HepG2 (cell line): ENCODE data around the gene TRAPPC4. TPM values are rescaled to one million over a fixed set of nuclear protein-coding genes. Genes with fewer than 3 reads are reported as not detected.
A peak's percentile ranks its signal among the peaks of the same experiment; 100 is the strongest.

Source experiments
- ATF1 ChIP-seq: IDR thresholded peaks from 2 replicates; pipeline ENCODE4 v1.6.1; 2016; ENCODE audit warnings: mild to moderate bottlenecking, control low read depth
- CREB1 ChIP-seq, 2 experiments: fragments of 450-650 bp in 1 of 2; IDR thresholded peaks; 2 replicates each; pipeline ENCODE4 v1.6.1; 2016 to 2017; ENCODE audit warnings: control low read depth in 1 of 2, mild to moderate bottlenecking in 1 of 2, missing compliant biosample characterization in 1 of 2, missing genetic modification characterization in 1 of 2
- CREB3 ChIP-seq: sonication (generic); formaldehyde crosslinking; IDR thresholded peaks from 2 replicates; pipeline ENCODE4 v1.5.0; 2020; ENCODE audit warnings: missing genetic modification reagents
- E2F1 ChIP-seq: sonication (generic); formaldehyde crosslinking; IDR thresholded peaks from 2 replicates; pipeline ENCODE4 v1.5.0; 2020; ENCODE audit warnings: missing genetic modification reagents
- EP300 ChIP-seq, 3 experiments: sonication (generic) in 1 of 3; formaldehyde crosslinking in 1 of 3; IDR thresholded peaks; 2 replicates each; pipeline versions ENCODE4 v1.5.1 to v1.6.1; 2011 to 2020; ENCODE audit warnings: low read depth in 2 of 3, low read length in 2 of 3, borderline replicate concordance in 1 of 3, improper control_type of control experiment in 1 of 3, mild to moderate bottlenecking in 1 of 3, missing genetic modification reagents in 1 of 3, moderate library complexity in 1 of 3
- FOXM1 ChIP-seq: sonication (generic); formaldehyde crosslinking; IDR thresholded peaks from 2 replicates; pipeline ENCODE4 v1.5.0; 2020; ENCODE audit warnings: missing genetic modification reagents
- GABPA ChIP-seq, 2 experiments: IDR thresholded peaks; 2 replicates each; pipeline ENCODE4 v1.6.1; 2011 to 2016; ENCODE audit warnings: low read depth in 2 of 2, low read length in 1 of 2, missing biosample characterization in 1 of 2, missing genetic modification characterization in 1 of 2
- GLI4 ChIP-seq: sonication (generic); formaldehyde crosslinking; IDR thresholded peaks from 2 replicates; pipeline ENCODE4 v1.5.1; 2020; ENCODE audit warnings: missing genetic modification reagents, mild to moderate bottlenecking, moderate library complexity, borderline replicate concordance
- HNRNPL ChIP-seq: fragments of 200-400 bp; formaldehyde crosslinking; IDR thresholded peaks from 2 replicates; pipeline ENCODE4 v1.6.1; 2017; ENCODE audit warnings: mild to moderate bottlenecking, low read depth, low read length
- JUNB ChIP-seq: sonication (generic); formaldehyde crosslinking; IDR thresholded peaks from 2 replicates; pipeline ENCODE4 v1.8.0; 2022; ENCODE audit warnings: missing genetic modification reagents, mild to moderate bottlenecking, borderline replicate concordance
- MAF1 ChIP-seq: sonication (generic); formaldehyde crosslinking; IDR thresholded peaks from 2 replicates; pipeline ENCODE4 v1.5.0; 2020; ENCODE audit warnings: missing genetic modification reagents, borderline replicate concordance
- NFE2 ChIP-seq: sonication (generic); formaldehyde crosslinking; IDR thresholded peaks from 2 replicates; pipeline ENCODE4 v1.4.0; 2020; ENCODE audit warnings: missing genetic modification reagents
- NR2C2 ChIP-seq: sonication (generic); formaldehyde crosslinking; IDR thresholded peaks from 2 replicates; pipeline ENCODE4 v1.4.0; 2020; ENCODE audit warnings: missing genetic modification reagents, mild to moderate bottlenecking, moderate library complexity, borderline replicate concordance
- SAFB2 ChIP-seq: sonication (generic); formaldehyde crosslinking; IDR thresholded peaks from 2 replicates; pipeline ENCODE4 v1.5.1; 2020; ENCODE audit warnings: missing genetic modification reagents, low read depth, mild to moderate bottlenecking, borderline replicate concordance
- SMAD9 ChIP-seq: sonication (generic); formaldehyde crosslinking; IDR thresholded peaks from 2 replicates; pipeline ENCODE4 v1.5.1; 2020; ENCODE audit warnings: mild to moderate bottlenecking, missing genetic modification reagents
- SP140L ChIP-seq: sonication (generic); formaldehyde crosslinking; IDR thresholded peaks from 2 replicates; pipeline ENCODE4 v1.4.0; 2020; ENCODE audit warnings: missing genetic modification reagents, borderline replicate concordance
- ZNF205 ChIP-seq: IDR thresholded peaks from 2 replicates; pipeline ENCODE4 v1.6.1; 2018; ENCODE audit warnings: missing biosample characterization, missing genetic modification reagents
- ZNF3 ChIP-seq: IDR thresholded peaks from 2 replicates; pipeline ENCODE4 v1.7.0; 2017; ENCODE audit warnings: inconsistent platforms
- ZNF350 ChIP-seq: sonication (generic); formaldehyde crosslinking; IDR thresholded peaks from 2 replicates; pipeline ENCODE4 v1.4.0; 2020; ENCODE audit warnings: mild to moderate bottlenecking, low read depth, missing genetic modification reagents, borderline replicate concordance
- ZNF629 ChIP-seq: sonication (generic); formaldehyde crosslinking; conservative IDR thresholded peaks from 2 replicates; pipeline ENCODE4 v1.5.0; 2020; ENCODE audit warnings: missing genetic modification reagents
- ZNF639 ChIP-seq: conservative IDR thresholded peaks from 2 replicates; pipeline ENCODE4 v1.6.1; 2018; ENCODE audit warnings: missing genetic modification reagents
- ZNF652 ChIP-seq: IDR thresholded peaks from 2 replicates; pipeline ENCODE4 v1.6.1; 2016; ENCODE audit warnings: low read depth, borderline replicate concordance
- ZNF781 ChIP-seq: sonication (generic); formaldehyde crosslinking; IDR thresholded peaks from 2 replicates; pipeline ENCODE4 v1.5.1; 2020; ENCODE audit warnings: borderline replicate concordance, mild to moderate bottlenecking, missing genetic modification reagents; ENCODE audit errors: not compliant biosample characterization
- polyA plus RNA-seq, 8 experiments: library from polyadenylated mRNA; depleted of rRNA in 3 of 8; stranded (reverse) in 7 of 8; unstranded in 1 of 8; fragments of >200 nt; fragmentation: Illumina TruSeq in 4 of 8; extraction: Trizol in 4 of 8; gene quantifications; 2 replicates each; pipeline versions ENCODE4 v1.2.1 to v1.2.3, GENCODE V29; 2011 to 2016; ENCODE audit warnings: low read depth in 4 of 8, missing spikeins in 1 of 8, mixed read lengths in 1 of 8; ENCODE audit not compliant: insufficient read depth in 1 of 8
- total RNA-seq, 5 experiments: library from RNA; depleted of rRNA; stranded (reverse); fragments of >200 nt; fragmentation: Illumina TruSeq; extraction: Trizol; gene quantifications; 2 replicates each; pipeline ENCODE4 v1.2.3, GENCODE V29; 2016; ENCODE audit warnings: low read depth in 1 of 5
- TF ChIP-seq, protein P1 (sequence below): sonication (generic); formaldehyde crosslinking; IDR thresholded peaks from 2 replicates; pipeline ENCODE4 v1.5.0; 2020; ENCODE audit warnings: missing genetic modification reagents, mild to moderate bottlenecking, borderline replicate concordance

Gene TRAPPC4
- total and polyA plus RNA-seq, 2 of the 13 experiments (the other 11 are each of a cell fraction or from before 2014, with no cell fraction given): 97.4 to 140 TPM

DNA sequence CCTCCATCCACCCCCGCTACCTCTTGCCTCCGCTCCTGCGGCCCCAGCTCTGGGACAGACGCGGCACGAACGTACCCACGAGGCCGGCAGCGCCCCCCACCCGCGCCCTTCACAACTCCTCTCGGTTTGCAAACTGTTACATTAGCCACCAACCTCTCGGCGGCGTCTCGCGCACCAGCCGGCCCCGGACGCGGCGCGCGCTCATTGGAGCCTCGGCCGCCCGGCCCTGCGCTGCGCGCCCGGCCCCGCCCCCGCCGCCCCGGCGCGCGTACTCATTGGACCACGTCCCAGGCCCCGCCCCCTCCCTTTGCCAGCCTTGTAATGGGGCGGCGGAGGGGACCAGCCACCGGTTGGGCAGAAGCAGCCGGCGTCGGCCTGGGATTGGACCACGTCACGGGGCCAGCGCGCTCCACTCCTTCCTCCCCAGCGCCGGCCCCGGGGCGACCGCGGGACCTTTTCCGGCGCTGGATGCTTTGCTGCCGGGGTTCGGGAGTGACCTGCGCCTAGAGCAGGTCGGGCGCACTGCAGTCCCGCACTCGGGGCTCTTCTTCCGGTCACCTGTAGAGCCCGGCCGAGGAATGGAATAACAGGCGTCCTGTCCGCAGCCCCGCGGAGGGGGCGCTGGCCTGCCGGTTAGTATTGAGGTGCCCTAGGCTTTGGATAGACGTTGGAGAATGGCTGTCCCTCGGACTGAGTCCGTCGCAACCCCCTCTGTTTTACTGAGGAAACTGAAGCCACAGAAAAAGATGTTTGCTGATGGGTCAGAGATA is 38.6 kb downstream of the TRAPPC4 start, which contains the start of gene HYOU1 (continued):
- TF ChIP-seq E2F1 (CRISPR knock-in tag) (no peak), CREB3 (CRISPR knock-in tag) (no peak), JUNB (CRISPR knock-in tag) (no peak), NR2C2 (peak; percentile 91), ZNF350 (CRISPR knock-in tag) (0 out of 2 replicates have a peak, but pooled peaks have one; percentile 43), MAF1 (CRISPR knock-in tag) (no peak), ZNF639 (CRISPR knock-in tag) (peak; percentile 97), SMAD9 (no peak), GLI4 (CRISPR knock-in tag) (no peak), ZNF781 (CRISPR knock-in tag) (no peak), NFE2 (CRISPR knock-in tag) (no peak), EP300 (IDR thresholded peaks at IDR 0.05; ENCODE audit: low read depth in 2 of 2, low read length in 2 of 2) (no peak), EP300 (CRISPR knock-in tag; IDR thresholded peaks at IDR 0.05; ENCODE audit: borderline replicate concordance) (peak; percentile 32; the same call in 1 of the 2 replicates), ATF1 (CRISPR knock-in tag) (peak; percentile 73; the same call in 1 of the 2 replicates), FOXM1 (no peak), SAFB2 (no peak; the same call in 1 of the 2 replicates), CREB1 (IDR thresholded peaks at IDR 0.05) (peak; percentile 91), CREB1 (CRISPR knock-in tag; IDR thresholded peaks at IDR 0.05) (peak; percentile 88), ZNF629 (no peak), ZNF205 (CRISPR knock-in tag) (no peak), HNRNPL (no peak; the same call in 1 of the 2 replicates), GABPA (IDR thresholded peaks at IDR 0.05; ENCODE audit: low read depth, low read length) (peak; percentile 56), GABPA (CRISPR knock-in tag; IDR thresholded peaks at IDR 0.05; ENCODE audit: low read depth) (peak; percentile 85), ZNF652 (CRISPR knock-in tag) (peak; percentile 54; the same call in 1 of the 2 replicates), ZNF3 (no peak), SP140L (no peak)
- TF ChIP-seq, protein P1, sequence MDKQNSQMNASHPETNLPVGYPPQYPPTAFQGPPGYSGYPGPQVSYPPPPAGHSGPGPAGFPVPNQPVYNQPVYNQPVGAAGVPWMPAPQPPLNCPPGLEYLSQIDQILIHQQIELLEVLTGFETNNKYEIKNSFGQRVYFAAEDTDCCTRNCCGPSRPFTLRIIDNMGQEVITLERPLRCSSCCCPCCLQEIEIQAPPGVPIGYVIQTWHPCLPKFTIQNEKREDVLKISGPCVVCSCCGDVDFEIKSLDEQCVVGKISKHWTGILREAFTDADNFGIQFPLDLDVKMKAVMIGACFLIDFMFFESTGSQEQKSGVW (CRISPR knock-in tag): no peak
